ENCODE results near the gene APP.

APP gene

DNA sequence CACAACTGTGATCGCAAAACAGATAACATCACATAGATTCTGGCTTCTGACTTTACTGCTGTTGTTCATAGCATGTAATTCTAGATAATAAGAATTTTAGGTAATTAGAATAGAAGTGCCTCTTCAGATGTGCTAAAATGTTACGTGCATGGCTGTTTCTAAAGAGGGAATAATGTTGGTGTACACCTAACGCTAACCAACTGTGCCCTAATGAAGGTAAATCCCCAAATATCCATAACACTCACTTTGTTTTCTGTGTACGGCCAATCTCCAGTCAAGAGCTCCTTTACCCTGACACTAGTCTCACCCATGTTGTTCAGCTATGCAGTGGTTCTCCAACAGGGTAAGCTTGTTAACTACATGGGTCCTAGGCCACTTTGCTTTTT lies 44.4 kb downstream of the APP start:
- no peak for DNase-seq (ENCODE audit: low spot score)

DNA sequence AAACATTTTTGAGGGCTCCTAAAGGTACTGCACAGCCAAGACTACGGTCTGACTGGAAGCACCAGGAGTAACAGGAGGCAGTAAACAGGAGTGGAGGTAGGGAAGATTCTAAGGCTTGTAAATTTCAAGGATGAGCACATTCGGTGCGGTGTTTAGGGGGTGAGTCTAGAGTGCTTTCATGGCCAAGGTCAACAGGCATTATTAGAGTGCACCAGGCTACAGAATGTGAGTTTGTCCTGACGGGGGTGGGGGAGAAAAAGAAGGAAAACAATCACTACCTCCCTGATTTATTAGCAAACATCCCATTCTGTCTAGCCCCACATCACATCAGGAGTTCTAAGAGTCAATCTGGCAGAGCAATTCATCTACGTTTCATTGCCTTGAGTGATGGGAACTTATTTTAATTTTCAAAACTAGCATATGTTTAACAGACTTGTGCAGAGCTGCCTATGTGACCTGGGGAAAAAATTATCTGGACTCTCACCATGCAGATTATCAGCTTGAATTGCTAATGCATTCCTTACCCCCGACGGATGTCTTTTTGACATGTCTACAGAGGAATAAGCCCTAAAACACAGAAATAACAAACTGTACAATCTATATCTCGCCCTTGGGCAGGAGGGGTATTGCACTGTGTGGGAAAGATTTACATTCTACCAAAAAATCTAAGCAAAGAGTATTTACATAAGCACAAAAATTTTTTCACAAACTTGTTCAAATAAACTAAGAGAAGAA lies 45.0 kb downstream of the APP start:
- DNase-seq (ENCODE audit: low spot score) = no peak

DNA sequence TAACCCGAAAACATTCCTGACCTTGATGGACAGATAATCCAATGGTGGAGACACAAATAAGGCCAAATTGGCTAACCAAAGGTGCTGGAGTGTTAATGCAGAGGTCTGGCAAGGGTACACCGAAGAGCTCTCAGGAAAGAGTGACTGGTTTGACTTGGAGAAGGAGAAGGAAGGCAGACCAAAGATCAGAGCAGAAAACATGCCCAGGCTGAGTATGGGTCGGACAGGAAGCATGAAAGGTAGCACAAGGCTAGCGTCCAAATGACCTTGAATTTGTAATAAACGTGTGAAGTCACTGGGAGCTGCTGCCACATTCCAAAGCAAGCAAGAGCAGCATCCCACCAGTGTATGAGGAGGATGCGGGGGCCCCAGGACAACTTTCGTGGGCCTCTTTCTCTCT lies 45.7 kb downstream of the APP start:
- DNase-seq (ENCODE audit: low spot score) = no peak

GRCh38 chr21:26124421-26124833 lies 46.1 kb downstream of the APP start:
- DNase-seq (ENCODE audit: low spot score) = no peak

DNA sequence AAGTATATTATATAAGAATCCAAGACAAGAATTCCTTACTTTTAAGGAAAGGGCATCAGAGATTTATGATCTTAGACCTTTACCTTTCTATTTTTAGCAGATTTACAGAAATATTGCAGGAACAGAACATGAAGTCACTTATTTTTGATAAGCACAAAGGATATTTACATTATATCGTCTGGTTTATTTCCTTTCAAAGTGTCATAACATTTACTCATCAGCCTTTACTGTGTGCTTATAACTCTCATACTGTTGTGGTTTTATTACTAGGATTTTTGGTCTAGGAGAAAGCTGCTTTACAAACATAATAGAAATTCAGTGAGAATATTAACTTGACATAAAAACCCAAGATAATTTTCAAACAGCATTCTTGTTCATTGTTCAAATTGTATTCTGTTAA lies 47.6 kb downstream of the APP start:
- no peak for DNase-seq (ENCODE audit: low spot score)

- no peak for DNase-seq (ENCODE audit: low spot score)
Observed at GRCh38 chr21:26120828-26121227, 49.7 kb downstream of the APP start.

- no peak for DNase-seq (ENCODE audit: low spot score)
Observed at GRCh38 chr21:26119906-26120305, 50.7 kb downstream of the APP start.

DNA sequence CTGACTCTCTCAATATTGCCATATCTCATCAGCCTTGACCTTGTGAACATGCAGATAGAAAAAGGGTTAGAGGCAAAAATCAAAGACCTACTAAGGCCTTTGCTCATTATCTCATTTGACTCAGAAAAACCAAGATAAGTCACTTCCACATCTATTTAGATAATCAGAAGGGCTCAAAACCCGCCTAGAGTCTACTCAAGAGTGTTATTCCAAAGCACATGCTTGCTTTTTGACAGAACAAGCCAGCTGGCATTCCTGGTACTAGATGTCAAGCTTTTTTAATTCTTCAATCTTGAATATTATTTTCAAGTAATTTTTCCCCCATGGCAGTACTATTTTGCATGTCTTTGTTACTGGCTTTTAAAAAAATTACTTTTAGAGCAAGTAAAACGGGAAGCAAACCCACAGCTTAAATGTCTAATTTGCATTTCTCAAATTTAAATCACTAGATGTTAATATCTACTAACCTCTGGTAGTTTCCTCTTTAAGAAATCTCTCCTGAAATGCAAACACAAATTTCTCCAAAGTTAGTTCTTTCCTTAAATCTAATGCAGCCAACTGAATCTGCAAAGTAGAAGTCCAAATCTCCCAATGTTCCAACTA lies 51.5 kb downstream of the APP start:
- DNase-seq (ENCODE audit: low spot score) = no peak

GRCh38 chr21:26117972-26118367 lies 52.6 kb downstream of the APP start:
- DNase-seq (ENCODE audit: low spot score) = no peak

GRCh38 chr21:26117324-26117971 lies 53.1 kb downstream of the APP start:
- no peak for DNase-seq (ENCODE audit: low spot score)

GRCh38 chr21:26116456-26117011 lies 54.0 kb downstream of the APP start:
- no peak for DNase-seq (ENCODE audit: low spot score)

DNA sequence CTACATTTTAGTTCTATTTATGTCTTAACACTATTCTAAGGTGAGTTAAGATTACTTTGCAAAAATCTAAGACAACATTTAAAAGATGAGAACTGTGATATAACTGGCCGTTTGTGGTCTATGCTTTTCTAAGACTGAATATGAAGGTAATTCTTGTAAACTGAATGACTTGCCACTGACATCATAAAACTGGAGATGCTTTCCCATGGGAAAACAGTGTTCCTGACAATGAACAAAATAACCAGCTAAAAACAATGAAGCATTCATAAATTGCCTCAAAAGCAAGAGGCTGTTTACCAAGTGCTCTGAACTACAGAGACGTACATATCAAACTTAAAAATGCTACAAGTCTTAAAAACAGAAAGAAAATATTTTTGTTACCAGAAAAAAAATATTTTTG lies 54.7 kb downstream of the APP start:
- DNase-seq (ENCODE audit: low spot score) = no peak

GRCh38 chr21:26115305-26115704 lies 55.3 kb downstream of the APP start:
- no peak for DNase-seq (ENCODE audit: low spot score)

- no peak for DNase-seq (ENCODE audit: low spot score)
Observed at GRCh38 chr21:26112975-26113374, 57.6 kb downstream of the APP start.

- DNase-seq (ENCODE audit: low spot score) = no peak
Observed at GRCh38 chr21:26112127-26112742, 58.3 kb downstream of the APP start.

DNA sequence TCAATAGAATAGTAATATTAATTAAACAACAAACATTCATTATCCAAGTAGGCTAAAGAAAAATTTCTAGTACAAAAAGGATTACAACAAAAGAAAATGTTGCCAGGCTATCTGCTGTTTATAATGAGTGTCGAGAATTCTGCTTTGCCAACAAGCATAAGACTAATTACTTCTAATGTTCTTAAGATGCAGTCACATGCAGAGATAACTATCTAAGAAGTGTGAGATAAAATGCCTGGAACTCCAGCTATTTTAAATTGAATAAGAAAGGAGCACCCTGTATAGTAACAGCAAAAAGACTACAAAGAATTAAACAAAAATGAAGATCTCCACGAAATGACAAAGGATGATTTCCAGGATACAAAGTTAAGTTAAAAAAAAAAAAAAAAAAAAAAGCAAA lies 59.9 kb downstream of the APP start:
- no peak for DNase-seq (ENCODE audit: low spot score)

DNA sequence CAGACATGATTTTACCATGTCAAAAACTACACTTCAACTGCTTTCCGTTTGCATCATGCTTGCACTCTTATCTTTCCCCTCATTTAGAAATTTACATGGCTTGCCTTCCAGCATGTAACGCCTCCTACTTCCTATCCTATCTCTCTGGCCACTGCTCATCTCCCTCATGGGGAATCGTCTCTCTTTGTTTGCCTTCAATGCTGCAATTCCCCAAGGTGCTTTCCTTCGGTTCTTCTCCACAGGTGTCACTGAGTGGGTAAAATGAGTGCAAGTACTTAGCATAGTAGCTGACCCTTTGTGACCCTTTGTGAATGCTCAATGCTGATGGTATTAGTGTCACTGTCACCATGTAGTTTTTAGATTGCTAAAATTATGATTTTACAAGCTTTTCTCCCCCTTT lies 63.1 kb downstream of the APP start:
- no peak for DNase-seq (ENCODE audit: low spot score)

GRCh38 chr21:26106562-26106961 lies 64.0 kb downstream of the APP start:
- DNase-seq (ENCODE audit: low spot score) = no peak

DNA sequence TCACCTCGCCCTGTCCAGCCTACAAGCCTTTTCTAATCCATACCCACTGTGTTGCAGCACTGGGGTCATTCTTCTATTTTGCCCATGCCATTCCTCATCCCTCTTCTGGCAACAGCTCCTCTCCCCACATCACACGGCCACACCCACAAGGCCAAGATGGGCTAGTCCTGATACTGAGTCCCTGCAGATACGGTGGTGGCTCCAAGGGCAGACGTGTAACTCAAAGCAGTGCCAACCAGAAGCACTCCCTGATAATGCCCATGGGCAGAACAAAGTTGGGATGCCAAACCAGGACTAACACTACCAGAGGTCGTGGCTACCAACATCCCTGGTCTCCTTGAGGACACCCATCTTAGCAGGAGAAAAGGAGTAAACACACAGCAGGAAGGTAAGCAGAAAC lies 64.8 kb downstream of the APP start:
- no peak for DNase-seq (ENCODE audit: low spot score)

DNA sequence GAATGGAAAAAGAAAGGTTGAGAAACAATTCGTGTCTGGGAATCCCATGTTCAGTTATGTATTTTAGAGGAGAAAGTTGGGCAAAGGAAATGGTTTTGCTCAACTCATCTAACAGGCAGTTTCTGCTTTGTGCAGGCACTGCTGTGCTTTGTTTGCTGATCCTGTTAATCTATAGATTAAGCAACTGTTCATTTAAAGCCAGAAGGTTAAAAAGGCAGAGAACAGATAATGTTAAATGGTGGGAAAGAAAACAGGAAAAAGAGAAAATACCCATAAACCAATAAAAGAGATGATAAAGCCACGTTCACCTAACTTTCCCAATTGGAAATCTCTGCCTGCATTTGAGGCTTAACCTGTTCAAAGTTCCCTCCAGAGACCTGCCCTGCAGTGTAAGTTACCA lies 70.0 kb downstream of the APP start:
- no peak for DNase-seq (ENCODE audit: low spot score)

- DNase-seq (ENCODE audit: low spot score) = no peak
Observed at GRCh38 chr21:26099610-26100219, 70.9 kb downstream of the APP start.

GRCh38 chr21:26098772-26099397 lies 71.7 kb downstream of the APP start:
- DNase-seq (ENCODE audit: low spot score) = no peak
